DOHH2 (cell line): ENCODE data around the gene PYGM.

Experiments used
- CTCF ChIP-seq: fragments of 200-600 bp; sonication (generic); IDR thresholded peaks from one replicate; pipeline ENCODE4 v1.5.1; 2014; ENCODE audit warnings: antibody characterized with exemption, mild to moderate bottlenecking, low read depth, low read length; ENCODE audit not compliant: poor library complexity, severe bottlenecking
- EZH2phosphoT487 ChIP-seq: fragments of 200-600 bp; sonication (generic); IDR thresholded peaks from 2 replicates; pipeline ENCODE4 v1.6.1; 2017; ENCODE audit warnings: borderline replicate concordance, mild to moderate bottlenecking, antibody characterized with exemption, low read length, moderate library complexity, mixed read lengths

GRCh38 chr11:64776875-64777274, 17.1 kb upstream of the PYGM start:
- no peak for TF ChIP-seq CTCF
- TF ChIP-seq EZH2phosphoT487 = no peak
